NT2/D1 (cell line): Measurements from ENCODE around the gene DYNC2LI1.

ENCODE experiments used
- DNase-seq: peaks from one replicate; pipeline ENCODE4 v3.0.0-alpha.2; 2011; ENCODE audit warnings: low read depth, low spot score
- H3K27me3 ChIP-seq: 2 replicates; pipeline ENCODE4 v1.6.0; 2011; ENCODE audit warnings: mild to moderate bottlenecking; ENCODE audit not compliant: insufficient read length, insufficient read depth
- H3K36me3 ChIP-seq: 2 replicates; pipeline ENCODE4 v1.6.1; 2011; ENCODE audit warnings: mild to moderate bottlenecking, low read length, mixed read lengths; ENCODE audit not compliant: insufficient read depth, insufficient read length
- H3K4me1 ChIP-seq: 2 replicates; pipeline ENCODE4 v1.5.1; 2011; ENCODE audit not compliant: insufficient read depth, insufficient read length
- H3K4me3 ChIP-seq: 2 replicates; pipeline ENCODE4 v1.5.1; 2011; ENCODE audit warnings: low read depth; ENCODE audit not compliant: insufficient read length
- H3K9ac ChIP-seq: 2 replicates; pipeline ENCODE4 v1.6.0; 2011; ENCODE audit warnings: low read depth; ENCODE audit not compliant: insufficient read length
- H3K9me3 ChIP-seq: 2 replicates; pipeline ENCODE4 v1.5.1; 2011; ENCODE audit warnings: mild to moderate bottlenecking, low read length; ENCODE audit not compliant: insufficient read depth
- SUZ12 ChIP-seq: IDR thresholded peaks from 2 replicates; pipeline ENCODE4 v1.6.1; 2011; ENCODE audit not compliant: insufficient read length, insufficient read depth; ENCODE audit errors: extremely low read depth
- YY1 ChIP-seq: IDR thresholded peaks from 2 replicates; pipeline ENCODE4 v1.6.1; 2011; ENCODE audit not compliant: insufficient read length, insufficient read depth
- ZNF274 ChIP-seq: IDR thresholded peaks from 2 replicates; pipeline ENCODE4 v1.6.1; 2011; ENCODE audit warnings: mild to moderate bottlenecking, low read depth, low read length

Gene DYNC2LI1

GRCh38 chr2:43851011-43851980 lies 77.5 kb downstream of the DYNC2LI1 start:
- H3K9me3 ChIP-seq, result no peaks in the 10 kb centered on the region
- H3K27me3 ChIP-seq, result peaks cover 18% of the 10 kb centered on the region
- DNase-seq, result no peak
- H3K4me1 ChIP-seq, result no peaks in the 10 kb centered on the region
- no peaks in the 10 kb centered on the region for H3K36me3 ChIP-seq
- TF ChIP-seq SUZ12 (no peak), ZNF274 (no peak), YY1 (no peak)
- no peak overlapping the region for H3K4me3 ChIP-seq
- H3K9ac ChIP-seq, result no peak overlapping the region

GRCh38 chr2:43852196-43852730 lies 78.4 kb downstream of the DYNC2LI1 start:
- Histone ChIP-seq H3K4me3 (no peak overlapping the region), H3K36me3 (no peaks in the 10 kb centered on the region), H3K4me1 (no peaks in the 10 kb centered on the region), H3K9me3 (no peaks in the 10 kb centered on the region), H3K27me3 (peaks cover 28% of the 10 kb centered on the region), H3K9ac (no peak overlapping the region)
- TF ChIP-seq SUZ12 (no peak), YY1 (no peak), ZNF274 (no peak)
- no peak for DNase-seq

- H3K27me3 ChIP-seq, result peaks cover 40% of the 10 kb centered on the region
- no peak for DNase-seq
- no peak overlapping the region for H3K4me3 ChIP-seq
- no peaks in the 10 kb centered on the region for H3K9me3 ChIP-seq
- no peaks in the 10 kb centered on the region for H3K36me3 ChIP-seq
- H3K4me1 ChIP-seq, result no peaks in the 10 kb centered on the region
- TF ChIP-seq SUZ12, result no peak
- no peak for TF ChIP-seq YY1
- TF ChIP-seq ZNF274, result no peak
- no peak overlapping the region for H3K9ac ChIP-seq
Observed at GRCh38 chr2:43853141-43854081, 79.6 kb downstream of the DYNC2LI1 start.

GRCh38 chr2:43854671-43855070 lies 80.8 kb downstream of the DYNC2LI1 start:
- Histone ChIP-seq H3K36me3 (no peaks in the 10 kb centered on the region), H3K27me3 (peaks cover 51% of the 10 kb centered on the region), H3K4me1 (no peaks in the 10 kb centered on the region), H3K9ac (no peak overlapping the region), H3K9me3 (no peaks in the 10 kb centered on the region), H3K4me3 (no peak overlapping the region)
- DNase-seq, result no peak
- TF ChIP-seq SUZ12, result no peak
- no peak for TF ChIP-seq ZNF274
- no peak for TF ChIP-seq YY1

- DNase-seq, result no peak
- TF ChIP-seq YY1 (no peak), ZNF274 (no peak)
- Histone ChIP-seq H3K27me3 (peaks cover 58% of the 10 kb centered on the region), H3K9me3 (no peaks in the 10 kb centered on the region), H3K36me3 (no peaks in the 10 kb centered on the region), H3K4me3 (no peak overlapping the region), H3K4me1 (no peaks in the 10 kb centered on the region), H3K9ac (no peak overlapping the region)
Observed at GRCh38 chr2:43855292-43855691, 81.5 kb downstream of the DYNC2LI1 start.
